HCEC 1CT (cell line): ENCODE measurements around the gene PCK1.

Experiments
- DNase-seq: peaks from one replicate; pipeline ENCODE4 v3.0.0-alpha.2; 2017

PCK1 gene

GRCh38 chr20:57577679-57578475 is 17.0 kb downstream of the PCK1 start:
- DNase-seq: no peak

GRCh38 chr20:57578476-57579165 is 17.7 kb downstream of the PCK1 start:
- DNase-seq: no peak

- no peak for DNase-seq
These were observed 18.5 kb downstream of the PCK1 start for GRCh38 chr20:57579331-57579897.

- DNase-seq: no peak
These were observed 19.1 kb downstream of the PCK1 start for GRCh38 chr20:57579898-57580447.

- DNase-seq: no peak
These were observed 19.7 kb downstream of the PCK1 start for GRCh38 chr20:57580478-57581201.

GRCh38 chr20:57581202-57582028 is 20.5 kb downstream of the PCK1 start:
- DNase-seq: no peak

GRCh38 chr20:57582029-57582378 is 21.1 kb downstream of the PCK1 start:
- DNase-seq: no peak

- no peak for DNase-seq
These were observed 21.8 kb downstream of the PCK1 start for GRCh38 chr20:57582432-57583288.

- DNase-seq: no peak
These were observed 22.7 kb downstream of the PCK1 start for GRCh38 chr20:57583289-57584257.

GRCh38 chr20:57584768-57585461 is 24.0 kb downstream of the PCK1 start:
- DNase-seq: no peak

GRCh38 chr20:57585466-57586213 is 24.7 kb downstream of the PCK1 start:
- no peak for DNase-seq

- no peak for DNase-seq
These were observed 25.5 kb downstream of the PCK1 start for GRCh38 chr20:57586370-57586793.

- DNase-seq: no peak
These were observed 26.0 kb downstream of the PCK1 start for GRCh38 chr20:57586943-57587277.

- DNase-seq: no peak
These were observed 26.5 kb downstream of the PCK1 start for GRCh38 chr20:57587278-57587988.

GRCh38 chr20:57587989-57588377 is 27.1 kb downstream of the PCK1 start:
- no peak for DNase-seq

GRCh38 chr20:57588596-57588995 is 27.7 kb downstream of the PCK1 start:
- DNase-seq: no peak

- DNase-seq: no peak
These were observed 28.3 kb downstream of the PCK1 start for GRCh38 chr20:57589123-57589727.
